H1 (cell line): ENCODE results near the gene OTC. TPM values are rescaled to one million over a fixed set of nuclear protein-coding genes. Genes with fewer than 3 reads are reported as not detected.

Experiments
- CTCF ChIA-PET: fragments of 300-600 bp; sonication (Branson Sonifier 250); formaldehyde crosslinking; loops from one replicate; lab custom pipeline; 2021; ENCODE audit not compliant: partially characterized antibody; lab: Charles Lee
- POLR2A ChIA-PET: fragments of 300-600 bp; sonication (Branson Sonifier 250); formaldehyde crosslinking; loops from one replicate; lab custom pipeline; 2021; ENCODE audit warnings: inconsistent platforms; ENCODE audit not compliant: partially characterized antibody; lab: Charles Lee
- DNase-seq, 2 experiments: peaks; one replicate each; pipeline versions ENCODE4 v3.0.0 to v3.0.0-alpha.2; 2010 to 2022; ENCODE audit warnings: low spot score in 2 of 2, low read depth in 1 of 2, mixed read lengths in 1 of 2
- FAIRE-seq: peaks from 2 replicates; lab custom pipeline; 2011; peaks lifted over from hg19 to GRCh38; lab: Jason Lieb, UNC
- H2AFZ ChIP-seq: 2 replicates; pipeline ENCODE4 v1.8.1; 2012; ENCODE audit warnings: low read length, inconsistent platforms
- H2AK5ac ChIP-seq: 2 replicates; pipeline ENCODE4 v1.6.1; 2013; ENCODE audit warnings: low read depth, low read length
- H2BK120ac ChIP-seq: replicated peaks from 2 replicates; pipeline ENCODE3; 2013; ENCODE audit warnings: low read depth, low read length, inconsistent platforms
- H2BK12ac ChIP-seq: 2 replicates; pipeline ENCODE4 v1.6.1; 2013; ENCODE audit warnings: low read depth, low read length
- H2BK15ac ChIP-seq: 2 replicates; pipeline ENCODE4 v1.6.1; 2013; ENCODE audit warnings: low read length
- H2BK20ac ChIP-seq: 2 replicates; pipeline ENCODE4 v1.6.1; 2013; ENCODE audit warnings: low read length
- H2BK5ac ChIP-seq: 2 replicates; pipeline ENCODE4 v1.6.1; 2013; ENCODE audit warnings: low read depth, low read length
- H3K14ac ChIP-seq: 2 replicates; pipeline ENCODE4 v1.6.1; 2013; ENCODE audit warnings: inconsistent platforms; ENCODE audit not compliant: insufficient read length
- H3K18ac ChIP-seq: 2 replicates; pipeline ENCODE4 v1.6.1; 2013; ENCODE audit warnings: low read length; ENCODE audit errors: extremely low read depth
- H3K23ac ChIP-seq: 2 replicates; pipeline ENCODE4 v1.6.1; 2013; ENCODE audit warnings: inconsistent platforms; ENCODE audit not compliant: insufficient read length
- H3K23me2 ChIP-seq: 2 replicates; pipeline ENCODE4 v1.6.1; 2013; ENCODE audit warnings: low read depth, low read length
- H3K27ac ChIP-seq: 2 replicates; pipeline ENCODE4 v1.6.1; 2011; ENCODE audit warnings: low read depth, low read length, inconsistent platforms
- H3K27me3 ChIP-seq, 4 experiments: replicated peaks in 1 of 4; 1 replicate in 1 of 4; 2 replicates in 3 of 4; pipeline versions ENCODE4 v1.6.1 to v1.8.1; 2011 to 2013; ENCODE audit warnings: low read length in 3 of 4, mild to moderate bottlenecking in 3 of 4, inconsistent platforms in 2 of 4, mixed read lengths in 2 of 4, moderate library complexity in 1 of 4; ENCODE audit not compliant: control insufficient read depth in 3 of 4, insufficient read depth in 3 of 4; ENCODE audit errors: extremely low read depth in 1 of 4
- H3K36me3 ChIP-seq, 4 experiments: 2 replicates each; pipeline versions ENCODE4 v1.6.1 to v1.8.1; 2011 to 2013; ENCODE audit warnings: mild to moderate bottlenecking in 4 of 4, low read length in 3 of 4, moderate library complexity in 2 of 4, control low read depth in 1 of 4, inconsistent platforms in 1 of 4; ENCODE audit not compliant: insufficient read depth in 4 of 4, control insufficient read depth in 2 of 4
- H3K4ac ChIP-seq: replicated peaks from 2 replicates; pipeline ENCODE3; 2013; ENCODE audit warnings: low read length, low read depth, mixed read lengths, inconsistent platforms; ENCODE audit not compliant: insufficient read length
- H3K4me1 ChIP-seq, 4 experiments: replicated peaks in 1 of 4; 1 replicate in 1 of 4; 2 replicates in 3 of 4; pipeline versions ENCODE4 v1.6.1 to v1.8.1; 2011 to 2013; ENCODE audit warnings: low read length in 3 of 4, inconsistent platforms in 2 of 4, mixed read lengths in 1 of 4; ENCODE audit not compliant: insufficient read depth in 4 of 4, control insufficient read depth in 3 of 4
- H3K4me2 ChIP-seq, 2 experiments: 2 replicates each; pipeline versions ENCODE4 v1.6.1 to v1.8.1; 2011 to 2013; ENCODE audit warnings: low read depth in 2 of 2, low read length in 2 of 2, control low read depth in 1 of 2, inconsistent platforms in 1 of 2, mild to moderate bottlenecking in 1 of 2; ENCODE audit not compliant: insufficient read depth in 1 of 2
- H3K4me3 ChIP-seq, 4 experiments: fragments of 200-600, 300-600 bp in 1 of 4; sonication (generic), shearing (Covaris generic), sonication (Bioruptor Twin) in 1 of 4; 2 replicates each; pipeline versions ENCODE4 v1.5.1 to v1.8.1; 2011 to 2016; ENCODE audit warnings: low read length in 4 of 4, low read depth in 3 of 4, control low read depth in 2 of 4, inconsistent platforms in 2 of 4, mild to moderate bottlenecking in 2 of 4, mixed read lengths in 1 of 4, moderate library complexity in 1 of 4; ENCODE audit not compliant: insufficient read depth in 2 of 4; ENCODE audit errors: extremely low read depth in 1 of 4
- H3K56ac ChIP-seq: replicated peaks from 2 replicates; pipeline ENCODE3; 2013; ENCODE audit warnings: low read depth, mild to moderate bottlenecking, mixed read lengths, low read length, inconsistent platforms; ENCODE audit not compliant: insufficient read length
- H3K79me1 ChIP-seq: 2 replicates; pipeline ENCODE4 v1.6.1; 2013; ENCODE audit warnings: low read depth, low read length, control low read depth
- H3K79me2 ChIP-seq, 2 experiments: 2 replicates each; pipeline versions ENCODE4 v1.6.1 to v1.8.1; 2012 to 2013; ENCODE audit warnings: low read length in 2 of 2, mild to moderate bottlenecking in 2 of 2, inconsistent platforms in 1 of 2; ENCODE audit not compliant: insufficient read depth in 2 of 2, control insufficient read depth in 1 of 2
- H3K9ac ChIP-seq, 4 experiments: replicated peaks in 1 of 4; 1 replicate in 1 of 4; 2 replicates in 3 of 4; pipeline versions ENCODE4 v1.6.1 to v1.8.1; 2011 to 2013; ENCODE audit warnings: low read depth in 3 of 4, low read length in 3 of 4, control low read depth in 2 of 4, mild to moderate bottlenecking in 2 of 4, moderate library complexity in 2 of 4, inconsistent platforms in 1 of 4; ENCODE audit errors: extremely low read depth in 1 of 4
- H3K9me3 ChIP-seq, 2 experiments: 2 replicates each; pipeline versions ENCODE4 v1.6.1 to v1.8.1; 2012 to 2013; ENCODE audit warnings: mild to moderate bottlenecking in 2 of 2, moderate library complexity in 2 of 2, control low read depth in 1 of 2, inconsistent platforms in 1 of 2, low read depth in 1 of 2, low read length in 1 of 2, mixed read lengths in 1 of 2; ENCODE audit not compliant: insufficient read depth in 2 of 2
- H4K20me1 ChIP-seq, 2 experiments: replicated peaks in 1 of 2; 2 replicates each; pipeline versions ENCODE3 to v1.8.1; 2011 to 2013; ENCODE audit warnings: inconsistent platforms in 2 of 2, low read length in 2 of 2, mild to moderate bottlenecking in 1 of 2; ENCODE audit not compliant: insufficient read depth in 2 of 2, control insufficient read depth in 1 of 2
- H4K5ac ChIP-seq: 2 replicates; pipeline ENCODE4 v1.6.1; 2013; ENCODE audit warnings: low read length, low read depth, mixed read lengths, inconsistent platforms; ENCODE audit not compliant: insufficient read length
- H4K8ac ChIP-seq: 2 replicates; pipeline ENCODE4 v1.8.0; 2013; ENCODE audit warnings: mild to moderate bottlenecking, moderate library complexity, low read length, inconsistent platforms; ENCODE audit not compliant: insufficient read depth; ENCODE audit errors: extremely low read depth
- H4K91ac ChIP-seq: replicated peaks from 2 replicates; pipeline ENCODE3; 2013; ENCODE audit warnings: low read length, mixed read lengths, inconsistent platforms; ENCODE audit not compliant: insufficient read length
- SRF ChIP-seq: IDR thresholded peaks from 2 replicates; pipeline ENCODE4 v1.6.1; 2011; ENCODE audit warnings: mild to moderate bottlenecking, low read depth, low read length, moderate library complexity
- WGBS, 2 experiments: shearing (Covaris generic) in 1 of 2; methylation state at CpG; one replicate each; pipeline versions ENCODE4 v1.1.6 to v1.1.7; 2013 to 2015; ENCODE audit warnings: low lambda C conversion rate in 2 of 2, mixed read lengths in 2 of 2, inconsistent platforms in 1 of 2, low coverage in 1 of 2, missing lambda C conversion rate in 1 of 2; ENCODE audit not compliant: insufficient replicate concordance in 2 of 2, insufficient coverage in 1 of 2, insufficient read length in 1 of 2; ENCODE audit errors: extremely low coverage in 1 of 2, missing lambda C conversion rate in 1 of 2; 5-methylcytosine and 5-hydroxymethylcytosine counted together
- polyA plus RNA-seq, 7 experiments: library from polyadenylated mRNA; depleted of rRNA in 3 of 7; stranded (reverse) in 5 of 7; unstranded in 2 of 7; fragments of >200 nt in 5 of 7; fragments of 200-250 nt in 2 of 7; gene quantifications; 1 replicate in 5 of 7; 2 replicates in 1 of 7; 4 replicates in 1 of 7; pipeline versions ENCODE4 v1.2.1 to v1.2.3, GENCODE V29; 2011 to 2013; ENCODE audit warnings: missing spikeins in 2 of 7, mixed read lengths in 2 of 7
- total RNA-seq: library from RNA; stranded (reverse); fragmentation: NEBNext Ultra II Directional; extraction: Animal tissue kit (Norgen Biotek cat#: 25700); gene quantifications from 2 replicates; pipeline ENCODE4 v1.2.1, GENCODE V29; 2021

Gene OTC
- total and polyA plus RNA-seq, 2 of the 8 experiments (the other 6 are each of a cell fraction or from before 2014, with no cell fraction given), result not detected

GRCh38 chrX:38365954-38366353, 13.6 kb downstream of the OTC start:
- Histone ChIP-seq H3K56ac (no peak overlapping the region), H3K9ac (no peak overlapping the region), H3K27me3 (no peaks in the 10 kb centered on the region), H3K36me3 (no peaks in the 10 kb centered on the region), H3K4me3 (no peak overlapping the region), H2BK15ac (no peak overlapping the region), H3K4me2 (no peak overlapping the region), H3K23ac (no peak overlapping the region), H4K91ac (no peak overlapping the region), H4K5ac (no peak overlapping the region), H2BK120ac (no peak overlapping the region), H2BK20ac (no peak overlapping the region), H3K9me3 (no peaks in the 10 kb centered on the region), H3K23me2 (no peaks in the 10 kb centered on the region), H4K20me1 (no peaks in the 10 kb centered on the region), H3K27ac (no peak overlapping the region), H3K79me1 (no peaks in the 10 kb centered on the region), H2AK5ac (no peak overlapping the region), H2BK12ac (no peak overlapping the region), H3K4me1 (no peaks in the 10 kb centered on the region), H2BK5ac (no peak overlapping the region), H3K79me2 (no peaks in the 10 kb centered on the region), H2AFZ (no peak overlapping the region), H3K18ac (no peak overlapping the region), H4K8ac (no peak overlapping the region), H3K14ac (no peak overlapping the region), H3K4ac (no peak overlapping the region)
- CTCF ChIA-PET, result no interaction called here
- no peak for TF ChIP-seq SRF
- no peak for DNase-seq
- POLR2A ChIA-PET, result no interaction called here
- WGBS, 2 experiments, result 82% methylated on average over 3 of the region's 3 CpGs; no CpG with 5 or more reads in 1 of the 2 experiments
- no peak for FAIRE-seq
